ENCODE measurements around the gene PBXIP1.
"Not testable (repeated sequence)": the region's sequence is repeated elsewhere in the genome, so short reads cannot be mapped to it uniquely, and the experiment has no call there.

Gene PBXIP1

DNA sequence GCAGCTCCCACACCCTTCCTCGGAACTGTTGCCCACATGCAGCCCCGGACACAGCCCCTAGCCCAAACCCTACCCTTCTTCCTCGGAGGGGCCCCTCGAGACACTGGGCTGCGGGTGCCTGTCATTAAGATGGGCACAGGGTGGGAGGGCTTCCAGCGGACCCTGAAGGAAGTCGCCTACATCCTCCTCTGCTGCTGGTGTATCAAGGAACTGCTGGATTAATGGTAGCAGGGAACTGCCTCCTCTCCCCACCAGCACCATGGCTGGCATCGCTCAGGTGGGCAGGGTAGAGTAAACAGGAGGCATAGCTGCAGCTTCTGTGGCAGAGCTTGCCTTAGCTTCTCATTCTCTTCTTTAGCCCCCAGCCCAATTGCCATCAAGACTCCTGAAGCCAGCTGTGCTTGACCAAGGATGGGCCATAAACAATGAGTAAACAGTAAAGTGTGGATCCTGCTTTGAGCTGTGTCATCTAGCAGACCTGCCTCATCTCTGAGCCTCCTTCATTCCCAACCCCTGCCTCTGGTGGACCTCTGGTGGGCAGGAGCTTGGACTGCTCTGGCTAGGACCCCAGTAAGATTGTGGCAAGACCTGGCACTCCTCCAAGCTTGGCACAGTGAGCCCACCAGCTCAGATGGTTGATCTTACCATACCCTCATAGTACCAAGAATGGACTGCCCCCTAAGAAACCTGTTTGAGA, 37.8 kb upstream of the PBXIP1 start, which contains the start of gene LENEP:
Gene LENEP (plus strand): TSS at position 15 of the 697 bp plus-strand sequence. CDS start 22 bp downstream, at position 37.
- DNase-seq = no peak

DNA sequence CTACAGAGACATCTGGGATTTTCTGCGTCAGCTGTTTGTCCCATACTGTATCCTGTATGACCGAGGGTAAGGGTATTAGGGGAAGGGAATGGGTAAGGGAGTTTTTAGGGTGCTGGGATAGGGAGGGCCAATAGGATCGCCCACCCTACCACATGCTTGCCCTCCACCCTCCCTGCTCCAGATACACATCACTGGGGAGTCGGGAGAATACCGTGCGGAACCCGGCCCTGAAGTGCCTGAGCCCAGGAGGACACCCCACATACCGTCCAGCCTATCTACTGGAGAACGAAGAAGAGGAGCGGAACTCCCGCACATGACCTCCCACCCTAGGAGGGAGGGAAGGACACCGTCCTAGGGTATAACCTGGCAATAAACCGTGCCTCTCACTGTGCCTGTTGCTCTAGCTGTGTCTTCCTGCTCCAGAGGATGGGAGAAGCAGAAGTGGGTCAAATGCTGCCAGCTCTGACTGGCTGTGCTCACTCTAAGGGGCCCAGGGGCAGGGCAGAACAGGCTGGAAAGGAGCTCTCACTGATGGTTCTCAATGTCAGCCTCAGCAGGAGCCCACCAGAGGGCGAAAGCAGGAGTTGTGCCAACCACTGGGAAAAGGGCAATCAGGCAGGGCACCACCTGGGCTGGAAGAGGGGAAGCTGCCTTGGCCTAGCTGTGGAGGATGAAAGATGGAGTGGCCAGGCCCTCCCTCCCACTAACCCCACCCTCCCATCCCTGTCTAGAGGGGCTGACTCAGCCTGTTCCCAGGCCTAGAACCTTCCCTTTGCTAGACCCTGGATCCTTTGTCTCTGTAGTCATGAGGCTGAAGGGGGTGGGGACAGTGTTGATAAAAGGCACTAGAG, 37.0 kb upstream of the PBXIP1 start:
- DNase-seq = no peak

DNA sequence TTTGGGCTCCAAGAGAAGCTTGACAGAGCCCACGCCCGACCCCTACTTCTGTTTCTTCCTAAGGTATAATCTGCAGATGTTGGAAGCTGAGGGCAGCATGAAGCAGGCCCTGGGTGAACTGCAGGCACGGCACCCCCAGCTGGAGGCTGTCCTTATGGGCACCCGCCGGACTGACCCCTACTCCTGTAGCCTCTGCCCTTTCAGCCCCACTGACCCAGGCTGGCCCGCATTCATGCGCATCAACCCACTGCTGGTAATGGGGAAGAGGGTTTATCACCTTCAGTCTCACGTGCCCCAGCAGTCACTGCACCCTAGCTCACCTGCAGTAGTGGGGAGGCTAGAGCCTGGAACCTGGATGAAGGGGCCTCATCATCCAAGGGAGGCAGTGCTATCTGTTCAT, 34.4 kb upstream of the PBXIP1 start:
- no peak for DNase-seq

DNA sequence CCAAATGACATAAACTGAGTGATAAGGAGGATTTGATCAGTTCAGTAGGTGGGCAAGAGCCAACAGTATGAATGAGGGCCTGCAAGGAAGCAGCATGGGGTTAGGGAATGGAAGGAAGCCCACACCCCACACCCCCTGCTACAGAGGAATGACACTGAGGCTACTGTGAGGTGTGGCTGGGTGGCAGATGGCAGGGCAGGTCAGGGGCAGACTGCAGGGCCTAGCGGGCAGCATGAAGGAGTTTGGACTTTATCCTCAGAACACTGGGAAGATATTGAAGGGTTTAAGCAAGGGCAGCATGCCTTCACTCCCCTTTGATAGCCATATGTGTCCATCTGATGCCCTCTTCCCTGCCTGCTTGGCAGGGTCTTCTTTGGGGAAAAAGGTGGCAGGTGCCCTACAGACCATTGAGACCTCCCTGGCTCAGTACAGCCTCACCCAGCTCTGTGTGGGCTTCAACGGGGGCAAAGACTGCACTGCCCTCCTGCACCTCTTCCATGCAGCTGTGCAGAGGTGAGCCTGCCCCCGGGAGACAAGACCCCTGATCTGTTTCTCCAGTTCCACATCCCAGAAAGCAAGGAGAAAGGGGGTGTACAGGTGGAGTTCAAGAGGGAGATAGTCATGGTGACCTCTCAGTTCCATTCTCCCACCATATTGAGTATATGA, 33.4 kb upstream of the PBXIP1 start:
- DNase-seq = no peak

DNA sequence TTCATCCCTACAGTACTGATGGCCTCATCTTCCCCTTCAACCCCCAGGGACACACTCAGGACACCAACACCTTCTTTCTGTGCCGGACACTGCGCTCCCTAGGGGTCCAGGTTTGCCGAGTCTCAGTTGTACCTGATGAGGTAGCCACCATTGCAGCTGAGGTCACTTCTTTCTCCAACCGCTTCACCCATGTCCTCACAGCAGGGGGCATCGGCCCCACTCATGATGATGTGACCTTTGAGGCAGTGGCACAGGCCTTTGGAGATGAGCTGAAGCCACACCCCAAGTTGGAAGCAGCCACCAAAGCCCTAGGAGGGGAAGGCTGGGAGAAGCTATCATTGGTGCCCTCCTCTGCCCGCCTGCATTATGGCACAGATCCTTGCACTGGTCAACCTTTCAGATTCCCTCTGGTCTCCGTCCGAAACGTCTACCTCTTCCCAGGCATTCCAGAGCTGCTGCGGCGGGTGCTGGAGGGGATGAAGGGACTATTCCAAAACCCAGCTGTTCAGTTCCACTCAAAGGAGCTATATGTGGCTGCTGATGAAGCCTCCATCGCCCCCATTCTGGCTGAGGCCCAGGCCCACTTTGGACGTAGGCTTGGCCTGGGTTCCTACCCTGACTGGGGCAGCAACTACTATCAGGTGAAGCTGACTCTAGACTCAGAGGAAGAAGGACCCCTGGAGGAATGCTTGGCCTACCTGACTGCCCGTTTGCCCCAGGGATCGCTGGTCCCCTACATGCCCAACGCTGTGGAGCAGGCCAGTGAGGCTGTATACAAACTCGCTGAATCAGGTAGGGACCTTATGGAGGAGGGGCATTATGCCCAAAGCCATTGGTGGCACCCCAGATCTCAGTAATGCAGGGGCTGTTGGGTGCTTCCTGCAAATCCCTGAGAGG, 32.4 kb upstream of the PBXIP1 start:
- no peak for DNase-seq

DNA sequence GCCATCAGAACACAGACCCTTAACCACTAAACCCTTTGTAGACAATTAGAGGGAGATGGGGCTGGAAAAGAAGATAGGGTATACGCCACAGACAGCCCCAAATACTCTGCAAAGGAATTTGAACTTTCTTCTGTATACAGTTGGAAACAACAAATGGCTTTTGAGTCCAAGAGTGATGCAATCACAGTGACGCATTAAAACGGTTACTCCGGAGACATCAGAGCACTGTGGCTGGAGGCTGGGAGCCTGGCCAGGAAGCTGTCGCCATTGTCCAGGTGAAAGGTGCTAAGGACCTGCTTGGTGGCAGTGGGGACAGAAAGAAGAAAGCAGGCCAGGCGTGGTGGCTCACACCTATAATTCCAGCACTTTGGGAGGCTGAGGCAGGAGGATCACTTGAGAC, 31.4 kb upstream of the PBXIP1 start:
- no peak for DNase-seq

DNA sequence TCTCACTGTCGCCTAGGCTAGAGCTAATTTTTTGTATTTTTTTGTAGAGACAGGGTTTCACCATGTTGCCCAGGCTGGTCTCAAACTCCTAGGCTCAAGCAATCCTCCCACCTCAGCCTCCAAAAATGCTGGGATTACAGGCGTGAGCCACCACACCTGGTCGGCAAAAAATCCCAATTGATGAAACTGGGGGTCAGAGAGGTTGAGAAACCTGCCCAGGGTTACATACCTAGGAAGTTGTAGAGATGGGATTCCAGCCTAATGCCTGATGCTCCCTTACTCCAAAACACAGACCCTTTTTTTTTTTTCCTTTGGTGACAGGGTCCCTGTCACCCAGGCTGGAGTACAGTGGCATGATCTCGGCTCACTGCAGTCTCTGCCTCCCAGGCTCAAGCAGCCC, 30.8 kb upstream of the PBXIP1 start:
- DNase-seq = not testable (repeated sequence)

DNA sequence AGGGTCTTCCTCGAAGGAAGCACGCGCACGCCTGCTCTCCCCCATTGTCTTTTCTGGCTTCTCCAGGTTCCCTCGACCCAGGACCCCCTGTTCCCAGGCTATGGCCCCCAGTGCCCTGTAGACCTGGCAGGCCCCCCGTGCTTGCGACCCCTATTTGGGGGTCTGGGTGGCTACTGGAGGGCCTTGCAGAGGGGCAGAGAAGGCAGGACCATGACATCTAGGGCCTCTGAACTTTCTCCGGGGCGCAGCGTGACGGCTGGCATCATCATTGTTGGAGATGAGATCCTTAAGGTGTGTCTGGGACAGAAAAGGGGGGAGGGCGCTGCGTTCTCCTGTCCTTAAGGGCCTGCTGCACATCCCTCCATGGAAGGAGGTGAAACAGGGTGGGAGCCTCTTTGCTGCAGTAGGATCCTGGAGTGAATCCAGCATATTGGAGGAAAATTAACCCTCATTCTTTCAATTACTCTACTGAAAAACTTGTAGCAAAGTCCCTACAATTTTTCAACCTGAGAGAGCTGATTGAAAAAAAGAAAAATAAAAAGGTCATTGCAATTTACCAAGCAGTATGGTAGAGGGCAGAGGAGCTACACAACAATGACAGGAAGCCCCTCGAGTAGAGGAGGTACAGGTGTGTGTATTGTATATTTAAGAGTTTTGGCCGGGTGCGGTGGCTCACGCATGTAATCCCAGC, 28.0 kb upstream of the PBXIP1 start:
- DNase-seq = no peak

DNA sequence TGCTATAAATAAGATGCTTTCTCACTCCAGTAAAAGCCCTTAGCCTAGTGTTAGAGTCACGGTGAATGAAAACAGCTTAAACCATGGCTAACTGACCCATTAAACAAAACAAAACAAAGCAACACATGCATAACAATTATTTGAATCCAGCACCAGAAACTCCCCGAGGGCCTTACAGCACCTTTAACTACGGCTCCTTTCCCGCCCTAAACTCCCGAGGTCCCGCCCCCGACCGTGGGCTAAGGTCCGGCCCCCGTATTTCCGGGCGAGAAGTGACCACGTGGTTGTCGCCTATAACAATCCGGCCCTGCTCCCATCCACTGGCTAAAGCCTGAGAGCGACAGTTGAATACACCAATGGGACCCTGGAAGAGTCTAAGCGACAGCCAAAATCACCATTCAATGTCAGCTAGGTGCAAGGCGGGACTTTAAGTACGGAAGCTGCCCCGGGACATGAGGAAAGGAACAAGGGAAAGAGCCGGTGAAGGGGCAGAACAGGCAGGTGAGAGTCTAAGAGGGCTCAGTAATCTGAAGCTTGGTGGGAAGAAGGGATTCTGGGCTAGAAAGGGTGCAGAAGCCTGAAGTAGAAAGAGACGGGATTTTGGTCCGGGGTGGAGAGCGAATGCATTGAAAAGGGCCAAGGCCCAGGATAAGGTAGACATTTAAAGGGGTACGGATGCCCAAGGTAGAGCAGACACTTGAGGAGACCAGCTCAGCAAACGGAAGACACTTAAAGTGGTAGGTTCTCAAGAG, 27.2 kb upstream of the PBXIP1 start, which contains the start of gene FLAD1:
Gene FLAD1 (plus strand): TSS at position 448 of the 752 bp plus-strand sequence. CDS start 351 bp downstream, outside the sequence.
- DNase-seq = peak; percentile 84

DNA sequence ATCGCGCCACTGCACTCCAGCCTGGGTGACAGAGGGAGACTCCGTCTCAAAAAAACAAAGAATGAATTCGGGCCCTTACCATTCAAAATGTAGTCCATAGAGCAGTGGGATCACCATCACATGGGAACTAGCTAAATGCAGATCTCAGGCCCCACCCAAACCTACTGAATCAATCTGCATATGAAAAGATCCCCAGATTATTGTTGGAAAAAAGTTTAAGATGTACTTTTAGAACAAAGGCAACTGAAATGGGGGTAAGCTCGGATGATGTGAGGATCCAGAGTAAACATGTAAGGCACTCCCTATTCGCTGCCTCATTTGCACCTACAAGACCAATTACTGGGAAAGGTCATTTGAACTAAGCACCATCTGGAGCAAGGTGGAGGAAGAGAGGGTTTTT, 26.4 kb upstream of the PBXIP1 start:
- no peak for DNase-seq

DNA sequence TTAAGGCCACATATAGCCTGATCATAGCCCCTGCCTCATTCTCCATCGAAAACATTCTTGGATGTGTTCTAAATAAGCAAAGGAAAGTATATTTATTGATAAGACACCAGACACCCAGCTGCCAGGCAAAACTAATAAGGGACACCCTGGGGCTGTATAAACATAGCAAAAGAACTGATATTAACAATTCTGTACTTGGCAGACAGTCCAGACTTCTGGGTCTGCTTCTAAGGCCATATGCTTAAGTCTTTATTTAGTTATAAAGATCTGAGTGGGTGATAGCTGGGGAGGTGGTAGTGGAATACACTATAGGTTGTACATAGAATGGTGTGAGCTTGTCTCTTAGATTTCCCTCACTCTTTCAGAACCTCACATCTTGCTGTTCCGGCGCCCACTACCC, 22.5 kb upstream of the PBXIP1 start:
- DNase-seq = no peak

DNA sequence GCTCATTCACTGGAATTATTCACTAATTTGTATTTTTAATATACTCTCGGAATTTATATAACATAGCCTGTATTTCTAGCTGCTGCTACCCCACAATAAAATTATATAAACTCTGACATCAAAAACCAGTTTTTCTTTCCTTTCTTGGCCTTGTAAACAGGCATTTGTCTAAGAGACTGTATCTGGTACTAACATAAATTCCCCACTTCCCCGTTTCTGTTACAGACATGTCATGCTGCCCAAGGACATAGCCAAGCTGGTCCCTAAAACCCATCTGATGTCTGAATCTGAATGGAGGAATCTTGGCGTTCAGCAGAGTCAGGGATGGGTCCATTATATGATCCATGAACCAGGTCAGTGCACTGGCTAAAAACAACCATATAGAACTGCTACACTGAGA, 21.9 kb upstream of the PBXIP1 start:
- DNase-seq = not testable (repeated sequence)

DNA sequence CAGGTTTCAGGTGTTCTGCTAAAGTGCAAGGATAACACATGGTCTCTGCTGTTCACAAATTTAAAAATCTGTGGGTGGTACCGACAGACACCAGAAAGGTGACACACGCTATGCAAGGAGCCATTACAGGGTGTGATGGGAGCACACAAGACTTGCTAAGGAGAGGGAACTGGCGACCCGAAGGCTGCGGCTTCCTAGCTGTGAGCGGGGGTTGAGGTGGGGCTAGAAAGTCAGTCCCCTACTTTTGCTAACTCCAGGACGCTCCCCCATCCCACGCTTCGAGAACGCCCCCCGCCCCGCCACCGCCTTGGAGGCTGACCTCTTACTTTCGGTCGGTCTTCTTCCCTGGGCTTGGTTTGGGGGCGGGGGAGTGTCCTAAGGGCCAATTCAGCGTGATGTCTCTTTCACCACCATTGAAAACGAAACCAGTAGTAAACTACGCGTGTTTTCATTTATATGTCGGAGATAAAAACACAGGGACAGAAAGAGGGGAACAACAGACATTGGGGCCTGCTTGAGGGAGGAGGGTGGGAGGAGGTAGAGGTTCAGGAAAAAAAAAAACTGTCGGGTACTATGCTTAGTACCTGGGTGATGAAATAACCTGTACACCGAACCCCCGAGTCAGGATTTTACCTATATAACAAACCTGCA, 19.6 kb upstream of the PBXIP1 start:
- DNase-seq = no peak

DNA sequence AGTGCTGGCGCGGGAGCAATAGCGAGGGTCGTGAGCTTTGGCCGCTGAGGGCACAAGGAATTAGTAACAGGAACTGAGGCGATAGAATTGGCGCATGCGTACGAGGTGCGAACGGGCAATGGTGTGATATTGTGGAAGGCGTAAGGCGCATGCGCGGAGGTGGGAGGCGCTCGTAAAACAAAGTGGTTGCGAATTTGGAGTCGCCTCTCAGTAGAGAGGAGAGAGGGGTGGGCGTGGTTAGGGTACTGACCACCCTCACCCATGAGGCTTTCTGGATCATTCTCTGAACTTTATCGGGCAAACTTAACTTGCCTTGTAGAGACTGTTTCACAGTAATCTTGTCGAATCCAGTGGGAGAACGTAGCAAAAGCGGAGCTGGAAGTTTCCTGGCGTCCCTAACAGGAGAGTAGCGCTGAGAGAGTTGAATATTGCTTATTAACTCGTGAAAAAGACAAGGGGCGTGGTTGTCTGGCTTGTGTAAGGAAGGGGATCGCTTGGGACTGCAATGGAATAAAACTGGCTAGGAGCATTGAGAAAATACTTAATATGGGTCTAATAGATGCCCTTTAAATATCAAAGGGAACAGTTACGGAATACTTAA, 19.0 kb upstream of the PBXIP1 start:
- peak; percentile 92 for DNase-seq

DNA sequence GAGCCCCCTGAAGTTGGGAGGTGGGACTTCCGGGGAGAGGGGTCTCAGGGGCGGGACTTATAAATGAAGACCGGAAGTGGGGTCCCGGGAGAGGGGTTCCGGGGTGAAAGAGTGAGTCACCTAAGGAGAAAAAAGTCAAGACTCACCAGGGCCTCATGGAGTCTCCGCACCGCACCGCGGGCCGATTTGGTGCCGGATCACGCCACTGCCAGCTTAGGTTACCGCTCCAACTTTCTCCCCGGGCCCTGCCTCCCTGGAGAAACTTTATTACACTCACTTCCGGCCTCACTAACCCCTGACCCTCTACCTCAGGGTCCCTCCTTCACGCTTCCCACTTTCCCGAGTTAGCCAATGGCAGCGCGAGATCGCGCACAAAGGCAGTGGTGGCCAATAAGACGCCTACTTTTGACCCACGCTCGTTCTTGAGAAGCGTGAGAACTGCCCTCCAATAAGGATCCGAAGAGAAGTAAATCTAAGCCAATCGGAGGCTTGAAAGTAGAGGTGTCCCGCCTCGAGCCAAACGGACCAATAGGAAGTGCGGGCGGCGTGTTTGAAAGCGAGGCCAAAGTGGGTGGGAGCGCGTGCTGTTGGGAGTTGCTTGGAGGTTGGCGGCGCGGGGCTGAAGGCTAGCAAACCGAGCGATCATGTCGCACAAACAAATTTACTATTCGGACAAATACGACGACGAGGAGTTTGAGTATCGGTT, 18.4 kb upstream of the PBXIP1 start, which contains the start of gene CKS1B:
Gene CKS1B (plus strand): TSS at position 580 of the 706 bp plus-strand sequence. CDS start 65 bp downstream, at position 645.
- DNase-seq = peak; percentile 92

DNA sequence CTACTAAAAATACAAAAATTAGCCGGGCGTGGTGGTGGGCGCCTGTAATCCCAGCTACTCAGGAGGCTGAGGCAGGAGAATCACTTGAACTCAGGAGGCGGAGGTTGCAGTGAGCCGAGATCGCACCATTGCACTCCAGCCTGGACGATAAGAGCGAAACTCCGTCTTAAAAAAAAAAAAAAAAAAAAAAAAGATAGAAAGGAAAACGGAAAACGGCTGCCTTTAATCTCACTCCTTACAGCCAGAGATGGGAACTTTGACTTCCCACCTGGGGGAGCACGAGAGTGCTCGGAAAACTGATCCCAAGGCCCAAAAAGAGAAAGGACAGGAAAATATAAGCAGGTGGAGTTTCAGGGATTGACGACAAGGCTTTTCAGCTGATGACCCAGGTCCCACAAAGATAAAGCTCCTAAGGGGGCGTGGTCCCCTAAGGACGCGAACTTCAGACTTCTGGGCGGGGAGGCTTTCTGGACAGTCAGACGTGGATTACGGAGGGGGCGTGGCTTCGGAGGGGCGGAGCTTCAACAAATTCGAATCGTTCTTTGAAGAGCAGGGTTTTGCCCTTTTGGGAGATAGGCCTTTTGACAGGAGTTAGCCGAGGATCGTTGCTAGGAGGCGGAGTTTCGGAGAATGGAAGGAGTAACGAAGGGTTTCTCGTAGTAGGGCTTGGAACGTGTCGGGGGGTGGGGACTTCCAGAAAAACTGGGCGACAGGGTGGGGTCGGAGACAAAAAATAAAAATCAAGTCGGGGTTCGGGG, 17.6 kb upstream of the PBXIP1 start:
- DNase-seq = peak; percentile 71

DNA sequence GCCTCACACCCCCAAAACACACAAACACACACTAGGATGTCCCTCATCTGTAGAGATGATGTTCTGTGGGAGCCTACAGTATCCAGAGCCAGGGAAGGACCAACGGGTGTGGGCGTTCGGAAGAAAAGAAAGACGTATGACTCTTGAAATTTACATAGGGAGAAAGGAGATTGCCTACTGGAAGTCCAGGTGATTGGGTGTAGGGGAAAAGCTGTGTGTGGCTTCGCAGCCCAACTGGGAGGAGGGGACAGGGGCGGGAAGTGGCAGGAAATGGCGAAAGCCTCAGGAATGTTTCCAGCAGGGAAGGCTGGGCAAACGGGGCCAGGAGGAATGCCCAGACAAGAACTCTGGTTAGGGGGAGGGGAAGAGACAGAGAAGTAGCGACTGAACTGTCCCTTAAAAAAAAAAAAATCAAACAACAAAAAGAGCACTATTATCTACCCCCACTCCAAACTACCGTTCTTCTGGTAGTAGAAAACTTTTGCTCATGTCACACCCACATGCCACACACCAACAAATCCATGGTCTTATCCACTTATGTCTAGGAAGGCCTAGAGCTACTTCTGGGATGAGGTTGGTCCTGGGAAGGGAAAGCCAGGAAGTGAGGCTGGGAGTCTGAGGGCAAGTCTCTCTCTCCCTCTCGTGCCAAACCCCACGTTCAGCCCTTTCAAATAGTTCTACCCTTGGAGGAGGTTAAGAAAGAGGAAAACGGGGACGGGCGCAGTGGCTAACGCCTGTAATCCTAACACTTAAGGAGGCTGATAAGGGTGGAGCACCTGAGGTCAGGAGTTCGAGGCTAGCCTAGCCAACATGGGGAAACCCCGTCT, 16.8 kb upstream of the PBXIP1 start:
- DNase-seq = no peak

DNA sequence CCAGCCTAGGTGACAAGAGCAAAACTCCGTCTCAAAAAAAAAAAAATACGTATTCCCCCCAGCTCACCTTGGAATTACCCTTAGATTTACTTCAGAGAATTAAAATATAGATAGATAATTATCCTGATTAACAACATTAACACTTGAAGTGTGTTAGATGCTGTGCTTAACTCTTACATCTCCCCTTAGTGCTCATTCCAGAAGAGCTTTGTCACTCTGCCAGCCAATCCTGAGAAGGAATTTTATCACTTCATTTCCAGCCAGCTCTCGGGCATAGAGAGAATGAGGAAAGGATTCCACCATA, 16.3 kb upstream of the PBXIP1 start:
- no peak for DNase-seq
